Measurements from ENCODE around the gene AKT3. TPM values are rescaled to one million over a fixed set of nuclear protein-coding genes. Genes with fewer than 3 reads are reported as not detected.

Gene AKT3
- total RNA-seq, 6 donors from 2014 or later, result 23.0 to 51.2 (median 46.8) TPM

DNA sequence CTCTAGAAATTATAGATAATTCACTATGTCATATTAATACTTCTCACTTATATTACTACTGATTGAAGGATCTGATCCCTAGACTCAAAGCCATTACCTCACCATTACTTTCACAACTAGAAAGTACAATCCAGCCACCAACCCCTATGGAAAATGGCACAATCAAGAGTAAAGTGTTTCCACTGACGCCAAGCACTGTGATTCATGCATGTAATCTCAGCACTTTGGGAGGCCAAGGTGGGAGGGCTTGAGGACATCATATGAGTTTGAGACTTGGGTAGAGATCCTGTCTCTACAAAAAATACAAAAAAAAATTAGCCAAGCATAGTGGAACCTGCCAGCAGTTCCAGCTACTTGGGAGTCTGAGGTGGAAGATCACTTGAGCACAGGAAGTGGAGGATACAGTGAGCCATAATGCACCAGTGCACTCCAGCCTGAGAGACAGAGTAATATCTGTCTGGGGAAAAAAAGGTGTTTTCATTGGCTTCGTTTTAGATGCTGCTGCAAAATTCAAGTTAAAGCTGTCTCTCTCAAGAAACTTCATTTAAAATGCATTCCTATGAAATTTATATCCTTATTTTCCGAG is 126.5 kb downstream of the AKT3 start:
- DNase-seq (no peak), ATAC-seq (ENCODE audit: low FRiP score in 2 of 2) (no peak)
- H3K36me3 ChIP-seq, result no peaks in the 10 kb centered on the region
- peaks cover 0 to 10% (median 2%) of the 10 kb centered on the region in 4 donors for H3K4me1 ChIP-seq
- WGBS, 2 donors, result 84 to 85% methylated on average over 3 of the region's 3 CpGs
- no peak overlapping the region for H3K27ac ChIP-seq
- no peaks in the 10 kb centered on the region for H3K27me3 ChIP-seq
- H3K9me3 ChIP-seq, result no peaks in the 10 kb centered on the region
- H3K4me3 ChIP-seq, result no peak overlapping the region
- TF ChIP-seq POLR2AphosphoS5 (IDR thresholded peaks at IDR 0.05) (no peak), POLR2A (IDR thresholded peaks at IDR 0.05) (no peak), EP300 (IDR thresholded peaks at IDR 0.05) (no peak), CTCF (IDR thresholded peaks at IDR 0.05) (no peak)

DNA sequence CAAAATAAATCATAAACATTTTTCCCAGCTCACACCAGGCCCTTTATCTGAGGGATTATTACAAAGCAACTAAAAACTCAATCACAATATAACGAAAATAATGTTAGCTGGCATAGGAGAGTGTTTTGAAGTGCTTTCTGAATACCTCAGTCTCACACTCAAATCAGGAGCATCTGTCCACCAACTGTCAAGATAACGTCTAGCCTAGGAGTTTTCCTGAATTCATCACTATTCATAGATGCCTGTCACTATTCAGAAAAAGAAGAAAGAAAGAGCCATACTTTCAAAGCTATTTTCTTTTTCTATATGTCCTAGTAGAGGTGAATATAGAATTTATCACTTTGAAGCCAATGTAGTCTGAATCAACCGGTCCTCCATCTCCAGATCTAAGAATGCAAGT is 127.0 kb downstream of the AKT3 start:
- TF ChIP-seq CTCF (IDR thresholded peaks at IDR 0.05) (no peak), POLR2A (IDR thresholded peaks at IDR 0.05) (no peak), POLR2AphosphoS5 (IDR thresholded peaks at IDR 0.05) (no peak), EP300 (IDR thresholded peaks at IDR 0.05) (no peak)
- no peak overlapping the region for H3K27ac ChIP-seq
- no peak for DNase-seq
- no peaks in the 10 kb centered on the region for H3K27me3 ChIP-seq
- peaks cover 0 to 10% (median 2%) of the 10 kb centered on the region in 4 donors for H3K4me1 ChIP-seq
- 89 to 94% methylated on average over 3 of the region's 3 CpGs for WGBS, 2 donors
- no peak for ATAC-seq (ENCODE audit: low FRiP score in 2 of 2)
- no peaks in the 10 kb centered on the region for H3K36me3 ChIP-seq
- no peaks in the 10 kb centered on the region for H3K9me3 ChIP-seq
- H3K4me3 ChIP-seq, result no peak overlapping the region

DNA sequence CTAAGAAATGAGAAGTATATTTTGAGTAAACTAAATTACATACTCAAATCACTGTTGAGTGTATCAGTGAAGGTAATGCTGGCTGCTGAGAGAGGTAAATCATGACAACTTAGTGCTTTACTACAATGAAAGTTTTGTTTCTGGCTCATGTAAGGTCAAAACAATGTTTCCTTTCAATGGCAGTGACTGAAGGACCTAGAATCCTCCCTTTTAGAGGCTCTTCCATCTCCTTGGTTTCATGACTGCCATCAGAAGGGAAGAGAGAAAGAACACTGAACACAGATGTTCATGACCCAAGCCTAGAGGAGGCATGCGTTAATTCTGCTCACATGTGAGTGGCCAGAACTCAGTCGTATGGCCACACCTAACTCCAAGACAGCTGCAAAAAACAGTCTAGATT is 130.6 kb downstream of the AKT3 start:
- no peak for ATAC-seq (ENCODE audit: low FRiP score in 2 of 2)
- no peak for DNase-seq
- TF ChIP-seq POLR2A (IDR thresholded peaks at IDR 0.05) (no peak), CTCF (IDR thresholded peaks at IDR 0.05) (no peak), POLR2AphosphoS5 (IDR thresholded peaks at IDR 0.05) (no peak), EP300 (IDR thresholded peaks at IDR 0.05) (no peak)
- H3K36me3 ChIP-seq, result no peaks in the 10 kb centered on the region
- WGBS, 2 donors, result 93 to 96% methylated on average over 2 of the region's 2 CpGs
- H3K4me3 ChIP-seq, result no peak overlapping the region
- no peaks in the 10 kb centered on the region for H3K9me3 ChIP-seq
- no peaks in the 10 kb centered on the region for H3K27me3 ChIP-seq
- H3K4me1 ChIP-seq, result peaks cover 0 to 7% (median 0%) of the 10 kb centered on the region in 4 donors
- H3K27ac ChIP-seq, result no peak overlapping the region

GRCh38 chr1:243718893-243719292 is 131.2 kb downstream of the AKT3 start:
- ATAC-seq (ENCODE audit: low FRiP score in 2 of 2), result no peak
- Histone ChIP-seq H3K36me3 (no peaks in the 10 kb centered on the region), H3K4me3 (no peak overlapping the region), H3K9me3 (no peaks in the 10 kb centered on the region), H3K4me1 (peaks cover 0 to 8% (median 0%) of the 10 kb centered on the region in 4 donors), H3K27ac (no peak overlapping the region), H3K27me3 (no peaks in the 10 kb centered on the region)
- no peak for DNase-seq
- TF ChIP-seq POLR2A (IDR thresholded peaks at IDR 0.05) (no peak), POLR2AphosphoS5 (IDR thresholded peaks at IDR 0.05) (no peak), EP300 (IDR thresholded peaks at IDR 0.05) (no peak), CTCF (IDR thresholded peaks at IDR 0.05) (no peak)
- WGBS, 2 donors, result 75 to 82% methylated on average over 1 of the region's 1 CpG

- no peak for TF ChIP-seq POLR2AphosphoS5 (IDR thresholded peaks at IDR 0.05)
- no peak for TF ChIP-seq POLR2A (IDR thresholded peaks at IDR 0.05)
- no peak for TF ChIP-seq CTCF (IDR thresholded peaks at IDR 0.05)
- WGBS, 2 donors, result 94 to 95% methylated on average over 2 of the region's 2 CpGs
These were observed 132.0 kb downstream of the AKT3 start for GRCh38 chr1:243718022-243718421.

More at GRCh38 chr1:243718022-243718421, 132.0 kb downstream of the AKT3 start:
- H3K9me3 ChIP-seq, result no peaks in the 10 kb centered on the region
- ATAC-seq (ENCODE audit: low FRiP score in 2 of 2) (no peak), DNase-seq (no peak)
- H3K36me3 ChIP-seq, result no peaks in the 10 kb centered on the region
- H3K4me3 ChIP-seq, result no peak overlapping the region
- no peaks in the 10 kb centered on the region for H3K27me3 ChIP-seq
- no peak overlapping the region for H3K27ac ChIP-seq
- H3K4me1 ChIP-seq, result peaks cover 0 to 6% (median 1%) of the 10 kb centered on the region in 4 donors

Measured in upper lobe of left lung (tissue), 6 donors.